A549 treated with ZK216348 at 1 μM for 4 hours (cell line): ENCODE results near the gene PKIB. TPM values are rescaled to one million over a fixed set of nuclear protein-coding genes. Genes with fewer than 3 reads are reported as not detected.

Experiments used
- total RNA-seq: library from RNA; stranded (reverse); fragments of 200-300 nt; extraction: Qiagen RNA extraction; gene quantifications from 5 replicates; pipeline ENCODE4 v1.2.3, GENCODE V29; 2022; ENCODE audit warnings: low read depth

Gene PKIB
- 0.54 to 0.66 TPM (median 0.66 TPM) in 5 replicates for total RNA-seq

GRCh38 chr6:122609881-122610689, at the start of gene PKIB:
Gene PKIB (plus strand): TSS chr6:122610405. CDS start chr6:122717795, 107,390 bp downstream.

Other genes starting within 250 kb of the PKIB start
- gene HSF2, start 210.8 kb upstream of the PKIB start, total RNA-seq: 5.4 to 9.9 TPM (median 6.2 TPM) in 5 replicates
- 49.1 to 91.9 TPM (median 85.1 TPM) in 5 replicates for gene SERINC1, start 138.6 kb upstream of the PKIB start, total RNA-seq
- not detected in 5 replicates for gene FABP7, start 169.3 kb downstream of the PKIB start, total RNA-seq
- gene SMPDL3A, start 178.9 kb downstream of the PKIB start, total RNA-seq: 2.1 to 4.3 TPM (median 3.3 TPM) in 5 replicates